GM18499 (cell line): ENCODE measurements around the gene LIME1.

Experiments used
- ATAC-seq: cut with Tn5 transposase; IDR thresholded peaks from one replicate; pipeline ENCODE4 v1.9.1; 2021; ENCODE audit warnings: moderate number of reproducible peaks; ENCODE audit not compliant: insufficient read depth, unreplicated experiment

LIME1 gene

GRCh38 chr20:63736893-63737694 is 630 bp downstream of the LIME1 start:
- ATAC-seq, result no peak

DNA sequence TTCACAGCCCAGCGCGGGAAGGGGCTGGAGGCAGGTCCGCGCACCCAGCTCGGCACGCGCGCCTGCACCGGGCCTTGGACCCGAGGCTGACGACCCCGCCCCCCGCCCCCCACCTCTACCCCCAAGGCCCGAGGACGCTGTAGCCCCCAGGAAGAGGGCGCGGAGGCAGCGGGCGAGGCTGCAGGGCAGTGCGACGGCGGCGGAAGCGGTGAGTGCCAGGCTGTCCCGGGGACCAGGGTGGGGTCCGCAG is 1.2 kb downstream of the LIME1 start:
- no peak for ATAC-seq

DNA sequence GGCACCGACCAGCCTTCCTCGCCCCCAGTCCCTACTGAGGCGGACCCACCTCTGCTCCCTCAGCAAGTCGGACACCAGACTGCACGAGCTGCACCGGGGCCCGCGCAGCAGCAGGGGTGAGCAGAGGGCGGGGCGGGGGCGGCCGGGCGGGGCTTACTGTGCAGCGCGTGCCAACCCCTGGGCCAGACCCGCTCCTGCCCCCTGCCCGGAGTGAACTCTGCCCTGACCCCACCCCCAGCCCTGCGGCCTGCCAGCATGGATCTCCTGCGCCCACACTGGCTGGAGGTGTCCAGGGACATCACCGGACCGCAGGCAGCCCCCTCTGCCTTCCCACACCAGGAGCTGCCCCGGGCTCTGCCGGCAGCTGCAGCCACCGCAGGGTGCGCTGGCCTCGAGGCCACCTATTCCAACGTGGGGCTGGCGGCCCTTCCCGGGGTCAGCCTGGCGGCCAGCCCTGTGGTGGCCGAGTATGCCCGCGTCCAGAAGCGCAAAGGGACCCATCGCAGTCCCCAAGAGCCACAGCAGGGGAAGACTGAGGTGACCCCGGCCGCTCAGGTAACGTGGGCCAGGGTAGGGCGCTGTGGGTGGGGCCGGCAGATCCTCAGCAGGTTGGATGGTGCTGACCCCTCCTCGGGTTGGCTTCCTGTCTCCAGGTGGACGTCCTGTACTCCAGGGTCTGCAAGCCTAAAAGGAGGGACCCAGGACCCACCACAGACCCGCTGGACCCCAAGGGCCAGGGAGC is 1.7 kb downstream of the LIME1 start:
- no peak for ATAC-seq

- no peak for ATAC-seq
Measured at GRCh38 chr20:63738687-63739129, 2.2 kb downstream of the LIME1 start.

DNA sequence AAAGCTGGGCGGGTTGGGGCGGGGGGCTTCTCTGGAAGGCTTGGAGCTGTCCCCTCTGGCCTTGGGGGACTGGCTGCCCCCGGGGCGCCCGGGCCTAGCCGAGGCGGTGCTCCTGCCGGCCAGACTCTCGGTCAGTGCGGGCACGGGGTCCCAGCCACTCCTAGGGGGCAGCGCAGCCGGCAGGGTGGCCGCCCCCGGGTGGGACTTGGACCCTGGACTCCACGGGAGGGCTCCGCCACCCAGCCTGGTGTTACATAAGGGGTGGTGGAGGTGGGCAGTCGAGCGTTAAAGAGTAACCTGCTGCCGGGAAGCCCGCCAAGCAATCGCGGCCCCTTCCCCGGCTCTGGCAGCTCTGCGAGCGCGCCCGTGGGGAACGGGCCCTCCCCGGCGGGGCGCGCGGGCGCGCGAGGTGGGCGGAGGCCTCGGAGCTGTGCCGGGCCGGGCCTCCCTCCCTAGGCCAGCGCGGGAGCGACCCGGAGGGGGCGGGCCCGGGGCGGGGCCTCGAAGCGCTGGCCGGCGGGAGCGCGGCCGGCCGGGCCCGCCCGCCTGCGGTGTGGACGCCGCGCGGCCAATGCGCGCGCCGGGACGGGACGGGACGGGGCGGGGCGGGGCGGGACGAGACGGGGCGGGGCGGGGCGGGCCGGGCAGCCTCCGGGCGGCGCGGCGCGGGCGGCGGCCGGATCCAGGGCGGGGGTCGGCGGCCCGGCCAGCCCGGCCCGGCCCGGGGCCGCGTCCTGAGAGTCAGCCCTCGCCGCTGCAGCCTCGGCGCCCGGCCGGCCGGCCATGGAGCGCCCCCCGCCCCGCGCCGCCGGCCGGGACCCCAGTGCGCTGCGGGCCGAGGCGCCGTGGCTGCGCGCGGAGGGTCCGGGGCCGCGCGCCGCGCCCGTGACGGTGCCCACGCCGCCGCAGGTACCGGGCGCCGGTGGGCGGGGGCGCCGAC is 2.9 kb downstream of the LIME1 start, which contains the start of gene SLC2A4RG:
Gene SLC2A4RG (plus strand): TSS at position 647 of the 940 bp plus-strand sequence. CDS start 137 bp downstream, at position 784.
- no peak for ATAC-seq

GRCh38 chr20:63740070-63740626 is 3.7 kb downstream of the LIME1 start:
- no peak for ATAC-seq

GRCh38 chr20:63740627-63741353 is 4.3 kb downstream of the LIME1 start:
- no peak for ATAC-seq

GRCh38 chr20:63741354-63741675 is 4.9 kb downstream of the LIME1 start:
- no peak for ATAC-seq

DNA sequence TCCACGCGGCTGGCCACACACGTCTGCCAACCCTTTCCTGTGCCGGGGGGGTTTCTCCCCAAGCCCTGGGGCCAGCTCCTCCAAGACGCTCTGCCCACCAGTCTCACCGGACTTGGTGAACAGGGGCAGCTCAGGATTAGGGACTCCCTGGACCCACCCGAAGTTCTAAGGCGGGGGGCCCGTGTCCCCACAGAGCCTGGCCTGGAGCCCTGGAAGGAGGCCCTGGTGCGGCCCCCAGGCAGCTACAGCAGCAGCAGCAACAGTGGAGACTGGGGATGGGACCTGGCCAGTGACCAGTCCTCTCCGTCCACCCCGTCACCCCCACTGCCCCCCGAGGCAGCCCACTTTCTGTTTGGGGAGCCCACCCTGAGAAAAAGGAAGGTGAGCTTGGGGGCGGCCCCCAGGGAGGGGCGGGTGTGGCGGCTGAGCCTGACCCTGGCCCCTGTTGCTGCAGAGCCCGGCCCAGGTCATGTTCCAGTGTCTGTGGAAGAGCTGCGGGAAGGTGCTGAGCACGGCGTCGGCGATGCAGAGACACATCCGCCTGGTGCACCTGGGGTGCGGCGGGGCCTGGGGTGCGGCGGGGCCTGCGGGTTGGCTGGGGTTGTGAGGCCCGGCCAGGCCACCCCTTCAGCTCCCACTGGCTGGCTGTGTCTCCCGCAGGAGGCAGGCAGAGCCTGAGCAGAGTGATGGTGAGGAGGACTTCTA is 5.4 kb downstream of the LIME1 start:
- ATAC-seq, result no peak

DNA sequence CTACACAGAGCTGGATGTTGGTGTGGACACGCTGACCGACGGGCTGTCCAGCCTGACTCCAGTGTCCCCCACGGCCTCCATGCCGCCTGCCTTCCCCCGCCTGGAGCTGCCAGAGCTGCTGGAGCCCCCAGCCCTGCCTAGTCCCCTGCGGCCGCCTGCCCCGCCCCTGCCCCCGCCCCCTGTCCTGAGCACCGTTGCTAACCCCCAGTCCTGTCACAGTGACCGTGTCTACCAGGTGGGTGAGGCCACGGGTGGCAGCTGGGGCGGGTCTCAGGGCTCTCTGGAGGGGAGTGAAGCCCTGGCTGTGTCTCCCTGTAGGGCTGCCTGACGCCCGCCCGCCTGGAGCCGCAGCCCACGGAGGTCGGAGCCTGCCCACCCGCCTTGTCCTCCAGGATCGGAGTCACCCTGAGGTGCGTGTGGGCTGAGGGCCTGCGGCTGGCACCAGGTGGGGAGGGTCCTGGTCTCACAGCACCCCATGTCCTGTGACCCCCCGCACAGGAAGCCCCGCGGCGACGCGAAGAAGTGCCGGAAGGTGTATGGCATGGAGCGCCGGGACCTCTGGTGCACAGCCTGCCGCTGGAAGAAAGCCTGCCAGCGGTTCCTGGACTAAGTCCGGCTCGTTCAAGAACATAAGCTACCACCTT is 6.0 kb downstream of the LIME1 start:
- ATAC-seq, result no peak

- no peak for ATAC-seq
Measured at GRCh38 chr20:63743210-63743970, 6.9 kb downstream of the LIME1 start.

- ATAC-seq, result no peak
Measured at GRCh38 chr20:63744158-63744557, 7.7 kb downstream of the LIME1 start.

DNA sequence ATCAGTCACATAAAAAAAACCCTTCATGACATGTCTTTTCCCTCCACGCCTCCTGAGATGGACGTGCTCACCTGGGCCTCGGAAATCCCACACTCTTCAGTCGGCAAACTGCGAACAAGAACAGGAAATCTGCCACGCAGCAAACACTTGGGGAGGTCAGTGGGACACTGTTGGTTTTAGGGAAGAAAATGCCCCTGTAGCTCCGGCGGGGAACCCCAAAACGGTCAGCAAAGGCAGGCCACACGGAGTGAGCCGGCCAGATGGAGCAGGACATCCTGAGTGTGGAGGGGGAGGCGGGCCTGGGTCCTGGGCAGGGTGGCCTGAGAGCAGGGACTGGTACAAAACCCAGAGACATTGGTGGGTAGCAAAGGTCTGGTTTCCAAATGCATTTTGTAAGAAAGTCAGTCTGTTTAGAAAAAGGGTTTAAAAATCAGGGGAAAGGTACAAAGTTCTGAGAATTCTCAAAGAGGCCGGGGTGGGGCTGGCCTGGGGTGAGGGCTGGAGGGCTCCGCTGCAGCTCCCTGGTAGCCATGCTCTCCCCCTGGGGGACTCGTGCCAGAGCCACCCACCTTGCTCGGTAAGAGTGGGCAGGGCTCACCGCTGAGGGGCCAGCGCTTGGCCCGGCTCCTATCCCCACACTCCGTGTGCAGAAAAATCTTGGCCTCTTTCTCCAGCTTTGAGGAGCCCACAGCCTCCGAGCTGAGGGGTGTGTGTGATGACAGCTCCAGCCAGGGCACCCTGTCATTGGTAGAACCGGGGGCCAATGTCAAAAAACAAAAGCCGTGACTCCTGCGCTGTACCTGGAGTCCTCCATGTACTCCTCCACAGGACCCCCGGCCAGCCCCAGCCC is 8.3 kb downstream of the LIME1 start:
- ATAC-seq, result no peak

- ATAC-seq, result no peak
Measured at GRCh38 chr20:63745424-63745805, 9.0 kb downstream of the LIME1 start.

DNA sequence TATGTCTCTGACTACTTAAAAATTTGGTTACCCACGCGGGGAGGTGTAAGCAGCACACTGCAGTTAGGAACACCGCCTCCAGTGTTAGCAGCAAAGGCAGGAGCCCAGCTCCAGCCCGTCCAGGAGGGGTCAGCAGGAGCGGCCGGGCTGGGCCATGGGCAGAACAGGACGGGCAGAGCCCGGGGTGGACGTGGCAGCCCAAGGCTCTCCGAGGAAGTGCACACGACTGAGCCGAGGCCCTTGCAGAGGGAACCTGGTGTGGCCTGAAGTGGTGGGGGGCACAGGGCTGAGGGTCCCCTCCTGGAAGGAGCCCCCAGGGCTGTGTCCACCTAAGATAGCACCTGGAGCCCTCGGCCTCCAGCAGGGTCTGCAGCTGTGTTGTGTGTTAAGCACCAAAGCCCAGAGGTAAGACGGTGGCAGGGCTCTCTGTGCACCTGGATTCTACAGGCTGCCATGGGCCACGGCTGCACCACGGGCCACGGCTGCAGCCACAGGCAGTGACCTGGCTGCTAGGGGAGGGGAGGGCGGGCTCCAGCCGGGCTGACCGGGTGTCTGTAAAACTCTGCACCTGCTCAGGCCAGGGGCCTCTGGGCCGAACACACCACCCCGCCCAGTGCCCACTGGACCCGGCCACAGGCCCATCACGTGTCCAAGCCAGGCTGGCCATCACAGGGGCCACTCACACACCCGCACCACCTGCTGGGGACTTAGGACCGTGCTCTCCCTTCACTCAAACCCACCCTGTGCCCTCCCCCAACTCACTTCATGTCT is 9.7 kb downstream of the LIME1 start:
- ATAC-seq, result no peak

DNA sequence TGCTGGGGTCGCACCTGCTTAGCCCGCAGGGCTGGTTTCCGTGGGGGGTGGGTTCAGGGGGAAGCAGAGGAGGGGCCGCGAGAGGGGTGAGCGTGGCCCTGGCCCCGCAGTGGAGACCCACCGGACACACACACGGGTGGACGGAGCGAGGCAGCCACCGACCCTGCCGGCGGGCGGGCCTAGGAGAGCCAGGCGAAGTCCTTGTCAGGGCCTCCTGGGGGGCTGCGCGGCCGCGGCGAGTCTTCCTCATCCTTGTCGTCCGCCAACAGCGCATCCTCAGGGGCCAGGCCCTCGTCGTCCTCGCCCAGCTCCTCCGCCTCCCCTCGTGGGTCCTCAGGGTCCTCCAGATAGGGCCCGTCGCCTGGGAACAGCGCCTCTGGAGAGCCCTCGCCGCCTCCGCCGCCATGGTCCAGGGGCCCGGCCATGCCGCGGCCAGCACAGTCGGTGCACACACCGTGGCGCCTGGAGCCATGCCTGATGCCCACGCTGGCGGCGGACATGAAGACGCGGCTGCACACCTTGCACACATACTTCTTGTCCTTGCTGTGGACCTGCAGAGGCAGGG is 10.4 kb downstream of the LIME1 start:
- ATAC-seq, result no peak
